ENCODE results near the gene NTSR1.

DNA sequence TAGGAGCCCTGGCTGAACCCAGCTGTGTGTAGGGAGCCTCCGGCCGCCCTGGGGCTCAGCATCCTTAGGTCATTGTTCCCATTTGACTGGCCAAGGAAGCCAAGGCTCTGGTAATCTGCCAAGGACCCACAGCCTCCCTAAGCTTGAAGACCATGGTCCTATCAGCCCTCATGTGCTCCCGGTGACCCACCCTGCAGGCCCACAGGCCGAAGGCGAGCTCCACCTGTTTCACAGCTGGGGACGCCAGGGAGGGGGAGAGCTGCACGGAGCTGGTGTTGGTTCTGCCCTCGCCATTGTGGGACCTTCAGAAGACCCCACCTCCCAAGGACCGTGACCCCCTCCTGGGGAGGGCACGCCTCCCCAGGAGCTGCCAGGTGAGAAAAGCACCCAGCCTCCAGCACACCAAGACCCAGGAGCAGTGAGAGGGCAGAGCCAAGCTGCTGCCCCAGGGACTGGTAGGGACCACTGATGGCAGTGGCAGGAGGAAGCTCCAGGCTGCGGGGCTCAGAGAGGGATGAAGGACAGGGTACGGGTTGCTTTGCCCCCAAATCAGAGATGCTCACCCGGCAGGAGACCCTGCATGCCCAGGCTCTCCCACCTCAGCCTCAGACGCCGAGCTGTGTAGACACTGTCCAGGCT, 56.9 kb downstream of the NTSR1 start:
- TF ChIP-seq CTCF (IDR thresholded peaks at IDR 0.05) (no peak), EZH2 (IDR thresholded peaks at IDR 0.05; ENCODE audit: borderline replicate concordance, insufficient read depth, low read depth, low read length, poor library complexity, severe bottlenecking) (no peak)

Data from B cell (primary cell).